CD4-positive, alpha-beta T cell (primary cell): ENCODE measurements around the gene DPYSL4. TPM values are rescaled to one million over a fixed set of nuclear protein-coding genes. Genes with fewer than 3 reads are reported as not detected.

Source experiments
- ATAC-seq: fragments of 200-7000 bp; cut with Tn5 transposase; one replicate; pipeline ENCODE4 v1.10.0; 2022; ENCODE audit warnings: mild to moderate bottlenecking; ENCODE audit not compliant: poor library complexity
- CTCF ChIA-PET: fragments of 350-600 bp; sonication (Branson Sonifier 250); formaldehyde crosslinking; loops from one replicate; lab custom pipeline; 2021; ENCODE audit warnings: antibody characterized with exemption, inconsistent platforms; lab: Charles Lee
- POLR2A ChIA-PET: fragments of 350-600 bp; sonication (Branson Sonifier 250); formaldehyde crosslinking; loops from one replicate; lab custom pipeline; 2021; ENCODE audit warnings: antibody characterized with exemption, inconsistent platforms; lab: Charles Lee
- DNase-seq, 14 experiments: peaks; one replicate each; pipeline ENCODE4 v3.0.0-alpha.2; 2013 to 2020; ENCODE audit warnings: mixed read lengths in 2 of 14
- H3K27ac ChIP-seq, 2 donors: one replicate each; pipeline versions ENCODE4 v1.5.1 to v1.7.0; 2013; ENCODE audit warnings: low read length in 2 of 2, low read depth in 1 of 2, mild to moderate bottlenecking in 1 of 2
- H3K27me3 ChIP-seq, 2 experiments: 1 replicate in 1 of 2; 2 replicates in 1 of 2; pipeline versions ENCODE4 v1.6.1 to v1.7.0; 2013; ENCODE audit warnings: low read length in 2 of 2, control low read depth in 1 of 2, mild to moderate bottlenecking in 1 of 2, moderate library complexity in 1 of 2; ENCODE audit not compliant: insufficient read depth in 2 of 2, control insufficient read depth in 1 of 2
- H3K36me3 ChIP-seq: one replicate; pipeline ENCODE4 v1.6.1; 2013; ENCODE audit warnings: low read length, control low read depth; ENCODE audit not compliant: insufficient read depth
- H3K4me1 ChIP-seq: one replicate; pipeline ENCODE4 v1.6.1; 2013; ENCODE audit warnings: low read length, control low read depth; ENCODE audit not compliant: insufficient read depth
- H3K4me3 ChIP-seq: one replicate; pipeline ENCODE4 v1.5.1; 2013; ENCODE audit warnings: mild to moderate bottlenecking, low read length, moderate library complexity
- H3K9me3 ChIP-seq, 2 experiments: 1 replicate in 1 of 2; 2 replicates in 1 of 2; pipeline versions ENCODE4 v1.6.1 to v1.7.0; 2013; ENCODE audit warnings: low read length in 2 of 2, mild to moderate bottlenecking in 2 of 2, control low read depth in 1 of 2, moderate library complexity in 1 of 2; ENCODE audit not compliant: control insufficient read depth in 1 of 2, insufficient read depth in 1 of 2
- H3K27ac Mint-ChIP-seq: one replicate; pipeline ENCODE4 v1.8.0; 2020; ENCODE audit warnings: mixed read lengths
- H3K27me3 Mint-ChIP-seq: one replicate; pipeline ENCODE4 v1.8.0; 2021; ENCODE audit warnings: mixed read lengths
- H3K36me3 Mint-ChIP-seq: one replicate; pipeline ENCODE4 v1.8.0; 2021; ENCODE audit warnings: low read depth, mixed read lengths
- H3K4me1 Mint-ChIP-seq: one replicate; pipeline ENCODE4 v1.8.0; 2021; ENCODE audit warnings: low read depth, mixed read lengths
- H3K4me3 Mint-ChIP-seq: one replicate; pipeline ENCODE4 v1.8.0; 2020; ENCODE audit warnings: mild to moderate bottlenecking, mixed read lengths
- H3K9me3 Mint-ChIP-seq: one replicate; pipeline ENCODE4 v1.8.0; 2020; ENCODE audit warnings: mixed read lengths
- intact Hi-C, 2 experiments: fragments of 100-400 bp; cut with DNase I in 1 of 2; cut with micrococcal nuclease in 1 of 2; formaldehyde crosslinking; loops; one replicate each; pipeline versions ENCODE4 v1.15.1 to v1.9.0; 2023 to 2025; cut with DNase I, micrococcal nuclease
- total RNA-seq, 174 experiments: library from RNA in 2 of 174; stranded (reverse) in 2 of 174; gene quantifications; one replicate each; pipeline ENCODE4 v1.2.3 and lab custom pipeline; 2021 to 2026
- TF ChIP-seq, protein P1 (sequence below): fragments of 200-600 bp; IDR thresholded peaks from one replicate; pipeline ENCODE4 v1.8.0; 2022; ENCODE audit warnings: antibody characterized with exemption, mild to moderate bottlenecking

DPYSL4 gene
- total RNA-seq, 2 experiments from 2014 or later = 0.64 to 0.96 TPM

DNA sequence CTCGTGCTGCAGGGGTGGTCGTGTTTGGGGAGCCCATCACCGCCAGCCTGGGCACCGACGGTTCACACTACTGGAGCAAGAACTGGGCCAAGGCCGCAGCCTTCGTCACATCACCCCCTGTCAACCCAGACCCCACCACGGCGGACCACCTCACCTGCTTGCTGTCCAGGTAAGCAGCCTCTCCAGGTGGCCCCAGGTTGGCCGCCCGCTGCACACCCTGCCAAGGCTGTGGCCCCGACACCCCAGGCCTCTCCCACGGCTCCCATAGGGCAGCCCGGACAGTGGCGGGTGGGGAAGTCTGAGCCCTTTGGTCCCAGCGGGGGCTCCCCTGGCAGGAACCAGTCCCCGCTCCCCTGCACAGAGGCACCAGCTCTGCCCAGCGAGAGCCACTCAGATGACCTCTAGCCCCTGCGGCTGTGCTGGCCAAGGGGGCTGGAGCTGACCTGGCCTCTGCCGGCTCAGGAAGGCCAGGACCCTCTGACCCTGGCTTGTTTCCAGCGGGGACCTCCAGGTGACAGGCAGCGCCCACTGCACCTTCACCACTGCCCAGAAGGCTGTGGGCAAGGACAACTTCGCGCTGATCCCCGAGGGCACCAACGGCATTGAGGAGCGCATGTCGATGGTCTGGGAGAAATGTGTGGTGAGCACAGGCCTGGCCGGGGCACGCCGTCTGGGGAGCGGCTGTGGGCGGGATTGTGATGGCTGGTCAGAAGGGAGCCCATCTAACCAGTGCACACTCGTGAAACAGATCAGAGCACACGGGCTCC lies 13.8 kb downstream of the DPYSL4 start:
- TF ChIP-seq, protein P1, sequence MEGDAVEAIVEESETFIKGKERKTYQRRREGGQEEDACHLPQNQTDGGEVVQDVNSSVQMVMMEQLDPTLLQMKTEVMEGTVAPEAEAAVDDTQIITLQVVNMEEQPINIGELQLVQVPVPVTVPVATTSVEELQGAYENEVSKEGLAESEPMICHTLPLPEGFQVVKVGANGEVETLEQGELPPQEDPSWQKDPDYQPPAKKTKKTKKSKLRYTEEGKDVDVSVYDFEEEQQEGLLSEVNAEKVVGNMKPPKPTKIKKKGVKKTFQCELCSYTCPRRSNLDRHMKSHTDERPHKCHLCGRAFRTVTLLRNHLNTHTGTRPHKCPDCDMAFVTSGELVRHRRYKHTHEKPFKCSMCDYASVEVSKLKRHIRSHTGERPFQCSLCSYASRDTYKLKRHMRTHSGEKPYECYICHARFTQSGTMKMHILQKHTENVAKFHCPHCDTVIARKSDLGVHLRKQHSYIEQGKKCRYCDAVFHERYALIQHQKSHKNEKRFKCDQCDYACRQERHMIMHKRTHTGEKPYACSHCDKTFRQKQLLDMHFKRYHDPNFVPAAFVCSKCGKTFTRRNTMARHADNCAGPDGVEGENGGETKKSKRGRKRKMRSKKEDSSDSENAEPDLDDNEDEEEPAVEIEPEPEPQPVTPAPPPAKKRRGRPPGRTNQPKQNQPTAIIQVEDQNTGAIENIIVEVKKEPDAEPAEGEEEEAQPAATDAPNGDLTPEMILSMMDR = no peak
- intact Hi-C loops = no loop called here
- Mint-ChIP-seq H3K4me1 (no peaks in the 10 kb centered on the region), H3K36me3 (no peaks in the 10 kb centered on the region), H3K27ac (no peak overlapping the region), H3K4me3 (no peak overlapping the region), H3K9me3 (no peaks in the 10 kb centered on the region), H3K27me3 (no peaks in the 10 kb centered on the region)
- POLR2A ChIA-PET = no interaction called here
- Histone ChIP-seq H3K27ac (no peak overlapping the region), H3K36me3 (no peaks in the 10 kb centered on the region), H3K4me1 (no peaks in the 10 kb centered on the region), H3K4me3 (no peak overlapping the region), H3K27me3 (no peaks in the 10 kb centered on the region), H3K9me3 (peaks cover 0 to 9% of the 10 kb centered on the region in 2 experiments)
- CTCF ChIA-PET = no interaction called here
- no peak for DNase-seq
- no peak for ATAC-seq

DNA sequence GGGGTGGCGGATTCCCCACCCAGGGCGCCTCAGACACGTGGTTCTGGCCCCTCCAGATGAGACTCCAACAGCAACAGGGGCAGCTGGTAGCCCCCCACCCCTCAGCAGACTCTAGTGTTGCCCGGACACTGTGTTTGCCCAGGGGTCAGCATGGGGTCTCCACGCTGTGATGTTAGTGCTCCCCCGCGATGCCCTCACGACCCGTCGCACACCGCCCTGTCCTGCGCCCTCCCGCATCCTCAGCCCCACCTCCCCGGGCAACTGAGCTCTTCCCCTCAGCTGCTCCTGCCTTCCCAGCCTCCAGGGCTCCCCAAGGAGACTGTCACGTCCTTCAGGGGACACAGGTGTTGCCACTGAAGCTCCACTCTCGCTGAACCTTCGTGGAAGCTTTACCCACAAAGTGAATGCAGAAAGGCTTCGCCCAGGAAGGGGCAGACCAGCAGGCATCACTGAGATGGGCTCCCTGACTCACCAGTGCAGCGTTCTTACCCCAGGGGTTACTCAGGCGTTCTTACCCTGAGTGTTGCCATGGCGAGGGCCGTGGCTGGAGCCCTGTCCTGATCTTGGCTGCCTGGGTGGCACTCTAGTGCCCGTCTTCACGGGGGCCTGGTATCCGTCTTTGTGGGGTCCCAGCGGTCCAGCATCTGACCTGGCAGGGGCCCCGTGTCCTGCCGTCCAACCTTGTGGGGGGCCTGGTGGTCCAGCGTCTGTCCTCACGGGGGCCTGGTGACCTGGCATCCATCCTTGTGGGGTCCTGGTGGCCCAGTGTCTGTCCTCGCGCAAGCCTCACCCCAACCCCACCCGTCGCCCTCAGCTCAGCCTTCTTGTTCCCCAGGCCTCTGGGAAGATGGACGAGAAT lies 14.6 kb downstream of the DPYSL4 start:
- Mint-ChIP-seq H3K4me3 (no peak overlapping the region), H3K27me3 (no peaks in the 10 kb centered on the region), H3K9me3 (no peaks in the 10 kb centered on the region), H3K4me1 (no peaks in the 10 kb centered on the region), H3K27ac (no peak overlapping the region), H3K36me3 (no peaks in the 10 kb centered on the region)
- Histone ChIP-seq H3K36me3 (no peaks in the 10 kb centered on the region), H3K27ac (no peak overlapping the region), H3K9me3 (peaks cover 0 to 9% of the 10 kb centered on the region in 2 experiments), H3K27me3 (no peaks in the 10 kb centered on the region), H3K4me3 (no peak overlapping the region), H3K4me1 (no peaks in the 10 kb centered on the region)
- no peak for ATAC-seq
- POLR2A ChIA-PET = no interaction called here
- intact Hi-C loops = no loop called here
- TF ChIP-seq, protein P1 = no peak
- no peak for DNase-seq
- CTCF ChIA-PET = no interaction called here

DNA sequence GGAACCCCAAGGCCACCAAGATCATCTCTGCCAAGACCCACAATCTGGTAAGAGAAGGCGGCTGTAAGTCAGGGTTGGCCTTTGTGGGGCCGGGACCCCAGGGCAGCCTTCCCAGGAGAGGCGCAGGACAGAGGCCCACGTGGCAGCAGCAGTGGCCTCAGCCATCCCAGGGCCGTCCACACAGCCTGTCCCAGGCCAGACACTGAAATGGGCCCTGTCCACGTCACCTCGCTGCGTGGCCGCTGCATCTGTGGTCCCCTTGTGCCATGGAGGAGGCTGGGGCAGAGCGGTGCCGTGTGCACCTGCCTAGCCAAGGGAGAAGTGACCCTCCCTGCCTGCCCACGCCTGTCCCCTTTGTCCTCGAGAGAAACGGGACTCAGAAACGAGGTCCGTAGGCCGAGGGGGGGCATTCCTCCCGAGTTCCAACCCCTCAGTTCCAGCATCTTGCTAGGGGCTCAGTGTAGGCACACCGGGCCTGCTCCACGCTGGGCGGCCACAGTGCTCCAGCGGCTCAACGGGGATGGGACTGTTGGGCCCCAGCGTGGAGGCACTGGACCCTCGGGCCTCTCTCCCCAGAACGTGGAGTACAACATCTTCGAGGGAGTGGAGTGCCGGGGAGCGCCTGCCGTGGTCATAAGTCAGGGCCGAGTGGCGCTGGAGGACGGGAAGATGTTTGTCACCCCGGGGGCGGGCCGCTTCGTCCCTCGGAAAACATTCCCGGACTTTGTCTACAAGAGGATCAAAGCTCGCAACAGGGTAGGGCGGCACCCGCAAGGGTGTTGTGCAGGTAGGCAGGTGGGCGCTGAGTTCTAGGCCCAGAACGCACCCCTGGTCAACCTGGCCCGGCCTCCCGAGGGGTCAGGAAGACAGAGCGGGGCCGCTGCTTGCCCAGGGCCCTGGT lies 15.6 kb downstream of the DPYSL4 start:
- TF ChIP-seq, protein P1 = no peak
- Mint-ChIP-seq H3K27me3 (no peaks in the 10 kb centered on the region), H3K4me3 (no peak overlapping the region), H3K36me3 (no peaks in the 10 kb centered on the region), H3K4me1 (no peaks in the 10 kb centered on the region), H3K9me3 (no peaks in the 10 kb centered on the region), H3K27ac (no peak overlapping the region)
- intact Hi-C loops = no loop called here
- Histone ChIP-seq H3K27me3 (no peaks in the 10 kb centered on the region), H3K4me1 (no peaks in the 10 kb centered on the region), H3K9me3 (peaks cover 0 to 8% of the 10 kb centered on the region in 2 experiments), H3K4me3 (no peak overlapping the region), H3K36me3 (no peaks in the 10 kb centered on the region), H3K27ac (no peak overlapping the region)
- ChIA-PET POLR2A (no interaction called here), CTCF (no interaction called here)
- ATAC-seq = no peak
- DNase-seq = no peak
